GM13977 (cell line): Measurements from ENCODE around the gene HSPA6.
"Not testable (repeated sequence)": the region's sequence is repeated elsewhere in the genome, so short reads cannot be mapped to it uniquely, and the experiment has no call there.

Experiments
- DNase-seq: peaks from one replicate; pipeline ENCODE4 v3.0.0; 2012; ENCODE audit warnings: low spot score
- in situ Hi-C: fragments of 300-500 bp; cut with MboI; formaldehyde crosslinking; loops from one replicate; pipeline ENCODE4 v1.12.0; 2022; ENCODE audit warnings: low sequenced_read_pairs, low pct_unique_long_range_greater_than_20kb, mixed read lengths, inconsistent platforms; ENCODE audit not compliant: unreplicated experiment

HSPA6 gene

GRCh38 chr1:161557506-161558450, 33.4 kb downstream of the HSPA6 start:
- DNase-seq, in situ Hi-C loops: not testable (repeated sequence)

- in situ Hi-C loops, result not testable (repeated sequence)
- DNase-seq, result peak; percentile 2
Observed at GRCh38 chr1:161560960-161561715, 36.8 kb downstream of the HSPA6 start.

GRCh38 chr1:161562441-161562840, 38.1 kb downstream of the HSPA6 start:
- in situ Hi-C loops, DNase-seq: not testable (repeated sequence)

GRCh38 chr1:161563522-161563921, 39.2 kb downstream of the HSPA6 start:
- in situ Hi-C loops, DNase-seq: not testable (repeated sequence)

- in situ Hi-C loops, DNase-seq: not testable (repeated sequence)
Observed at GRCh38 chr1:161566602-161566960, 42.2 kb downstream of the HSPA6 start.

GRCh38 chr1:161571703-161572102, 47.4 kb downstream of the HSPA6 start:
- in situ Hi-C loops, DNase-seq: not testable (repeated sequence)
